Loucy (cell line): ENCODE results near the gene PTPN3.

Experiments
- H2AFZ ChIP-seq: fragments of 200-600 bp; sonication (generic); 2 replicates; pipeline ENCODE4 v1.6.0; 2016; ENCODE audit warnings: antibody characterized with exemption, mild to moderate bottlenecking, low read length, moderate library complexity
- H3F3A ChIP-seq: fragments of 200-600 bp; 2 replicates; pipeline ENCODE4 v1.6.0; 2016; ENCODE audit warnings: antibody characterized with exemption, low read depth, mild to moderate bottlenecking
- H3K27me3 ChIP-seq: fragments of 200-600 bp; sonication (generic); 2 replicates; pipeline ENCODE4 v1.6.1; 2014; ENCODE audit warnings: low read length, mild to moderate bottlenecking; ENCODE audit not compliant: insufficient read depth, poor library complexity, severe bottlenecking
- H3K36me3 ChIP-seq: fragments of 200-600 bp; sonication (generic); 2 replicates; pipeline ENCODE4 v1.6.1; 2016; ENCODE audit warnings: low read length; ENCODE audit not compliant: insufficient read depth
- H3K4me1 ChIP-seq: fragments of 200-600 bp; sonication (generic); 2 replicates; pipeline ENCODE4 v1.5.1; 2014; ENCODE audit warnings: low read length, mild to moderate bottlenecking; ENCODE audit not compliant: insufficient read depth, poor library complexity, severe bottlenecking
- H3K4me2 ChIP-seq: fragments of 200-600 bp; sonication (generic); 2 replicates; pipeline ENCODE4 v1.6.0; 2014; ENCODE audit warnings: antibody characterized with exemption, low read length, low read depth, mild to moderate bottlenecking; ENCODE audit not compliant: poor library complexity, severe bottlenecking
- H3K4me3 ChIP-seq: fragments of 200-600 bp; sonication (generic); 2 replicates; pipeline ENCODE4 v1.5.1; 2014; ENCODE audit warnings: low read length, mild to moderate bottlenecking, mixed read lengths; ENCODE audit not compliant: poor library complexity, severe bottlenecking
- H3K79me2 ChIP-seq: fragments of 200-600 bp; sonication (generic); 2 replicates; pipeline ENCODE4 v1.6.1; 2014; ENCODE audit warnings: low read length; ENCODE audit not compliant: insufficient read depth
- H3K9ac ChIP-seq: fragments of 200-600 bp; sonication (generic); 2 replicates; pipeline ENCODE4 v1.6.0; 2014; ENCODE audit warnings: mild to moderate bottlenecking, low read depth, low read length, moderate library complexity; ENCODE audit not compliant: poor library complexity, severe bottlenecking
- H3K9me2 ChIP-seq: fragments of 200-600 bp; sonication (generic); replicated peaks from 2 replicates; pipeline ENCODE4 v1.6.1; 2016; ENCODE audit warnings: low read depth, low read length, mixed read lengths
- H3K9me3 ChIP-seq: fragments of 200-600 bp; sonication (generic); 2 replicates; pipeline ENCODE4 v1.6.1; 2014; ENCODE audit warnings: mild to moderate bottlenecking, antibody characterized with exemption, low read length, low read depth; ENCODE audit not compliant: insufficient read depth
- H4K20me1 ChIP-seq: fragments of 200-600 bp; sonication (generic); 2 replicates; pipeline ENCODE4 v1.6.0; 2014; ENCODE audit warnings: antibody characterized with exemption, low read length, mild to moderate bottlenecking; ENCODE audit not compliant: insufficient read depth, poor library complexity, severe bottlenecking
- CTCF ChIP-seq: fragments of 200-600 bp; sonication (generic); conservative IDR thresholded peaks from 2 replicates; pipeline ENCODE4 v1.5.1; 2014; ENCODE audit warnings: mild to moderate bottlenecking, antibody characterized with exemption, low read length
- EZH2phosphoT487 ChIP-seq: fragments of 200-600 bp; IDR thresholded peaks from 2 replicates; pipeline ENCODE4 v1.6.1; 2018; ENCODE audit warnings: antibody characterized with exemption, mild to moderate bottlenecking, moderate library complexity, borderline replicate concordance

Gene PTPN3

GRCh38 chr9:109517901-109518377 is 19.8 kb upstream of the PTPN3 start:
- H3K79me2 ChIP-seq = no peaks in the 10 kb centered on the region
- TF ChIP-seq EZH2phosphoT487 (no peak), CTCF (no peak)
- no peaks in the 10 kb centered on the region for H3K4me1 ChIP-seq
- no peak overlapping the region for H3K9ac ChIP-seq
- no peak overlapping the region for H2AFZ ChIP-seq
- no peak overlapping the region for H3K4me3 ChIP-seq
- H3K9me2 ChIP-seq = no peaks in the 10 kb centered on the region
- no peak overlapping the region for H3K4me2 ChIP-seq
- no peaks in the 10 kb centered on the region for H3K36me3 ChIP-seq
- no peaks in the 10 kb centered on the region for H3K9me3 ChIP-seq
- no peaks in the 10 kb centered on the region for H3K27me3 ChIP-seq
- H3F3A ChIP-seq = no peaks in the 10 kb centered on the region
- H4K20me1 ChIP-seq = no peaks in the 10 kb centered on the region

GRCh38 chr9:109513871-109514270 is 15.8 kb upstream of the PTPN3 start:
- Histone ChIP-seq H3K36me3 (no peaks in the 10 kb centered on the region), H2AFZ (no peak overlapping the region), H4K20me1 (no peaks in the 10 kb centered on the region), H3F3A (no peaks in the 10 kb centered on the region), H3K9me3 (no peaks in the 10 kb centered on the region), H3K9ac (no peak overlapping the region), H3K4me3 (no peak overlapping the region), H3K9me2 (no peaks in the 10 kb centered on the region), H3K27me3 (no peaks in the 10 kb centered on the region), H3K4me1 (peaks cover 5% of the 10 kb centered on the region), H3K4me2 (no peak overlapping the region), H3K79me2 (no peaks in the 10 kb centered on the region)
- TF ChIP-seq EZH2phosphoT487 (no peak), CTCF (no peak)

- H3F3A ChIP-seq = no peaks in the 10 kb centered on the region
- H3K4me2 ChIP-seq = no peak overlapping the region
- H4K20me1 ChIP-seq = no peaks in the 10 kb centered on the region
- no peaks in the 10 kb centered on the region for H3K27me3 ChIP-seq
- no peaks in the 10 kb centered on the region for H3K79me2 ChIP-seq
- H3K9me3 ChIP-seq = no peaks in the 10 kb centered on the region
- H2AFZ ChIP-seq = no peak overlapping the region
- no peaks in the 10 kb centered on the region for H3K9me2 ChIP-seq
- H3K9ac ChIP-seq = no peak overlapping the region
- peaks cover 5% of the 10 kb centered on the region for H3K4me1 ChIP-seq
- H3K4me3 ChIP-seq = no peak overlapping the region
- no peaks in the 10 kb centered on the region for H3K36me3 ChIP-seq
- no peak for TF ChIP-seq CTCF
- no peak for TF ChIP-seq EZH2phosphoT487
Observed at GRCh38 chr9:109512170-109512756, 14.2 kb upstream of the PTPN3 start.
